Thoracic aorta (tissue), 2 donors: ENCODE results near the gene TCF4. TPM values are rescaled to one million over a fixed set of nuclear protein-coding genes. Genes with fewer than 3 reads are reported as not detected.

Source experiments
- ATAC-seq: fragments of 150-250 bp; one replicate; pipeline ENCODE4 v1.8.0; 2017; ENCODE audit warnings: low read depth; ENCODE audit not compliant: insufficient number of reproducible peaks, low FRiP score
- DNase-seq: peaks from one replicate; pipeline ENCODE4 v3.0.0-alpha.2; 2020; ENCODE audit warnings: low spot score
- H3K27ac ChIP-seq, 2 donors: fragments of 200-600 bp; sonication (generic); 1 replicate in 1 of 2; 2 replicates in 1 of 2; pipeline ENCODE4 v1.5.1; 2016; ENCODE audit warnings: mild to moderate bottlenecking in 2 of 2, moderate library complexity in 2 of 2
- H3K27me3 ChIP-seq: fragments of 200-600 bp; sonication (generic); replicated peaks from 2 replicates; pipeline ENCODE4 v1.6.0; 2016; ENCODE audit warnings: mild to moderate bottlenecking; ENCODE audit not compliant: insufficient read depth
- H3K36me3 ChIP-seq: fragments of 200-600 bp; sonication (generic); one replicate; pipeline ENCODE4 v1.5.1; 2016
- H3K4me1 ChIP-seq, 2 donors: fragments of 200-600 bp; sonication (generic); 1 replicate in 1 of 2; 2 replicates in 1 of 2; pipeline versions ENCODE4 v1.5.1 to v1.6.0; 2016; ENCODE audit warnings: low read depth in 2 of 2, mild to moderate bottlenecking in 1 of 2; ENCODE audit not compliant: control insufficient read depth in 1 of 2
- H3K4me3 ChIP-seq: fragments of 200-600 bp; sonication (generic); 2 replicates; pipeline ENCODE4 v1.5.1; 2016; ENCODE audit warnings: mild to moderate bottlenecking
- H3K9me3 ChIP-seq: fragments of 200-600 bp; sonication (generic); 2 replicates; pipeline ENCODE4 v1.5.1; 2016
- total RNA-seq, 2 donors: library from RNA; depleted of rRNA; stranded (reverse); fragments of >200 nt; gene quantifications; one replicate each; pipeline versions ENCODE4 v1.1.0 to v1.2.3, GENCODE V29; 2016
- TF ChIP-seq, protein P1 (sequence below): fragments of 200-600 bp; sonication (generic); IDR thresholded peaks from one replicate; pipeline ENCODE4 v1.5.1; 2019; ENCODE audit warnings: antibody characterized with exemption

The TCF4 gene
- total RNA-seq, 2 donors from 2014 or later, result 178 to 267 TPM

DNA sequence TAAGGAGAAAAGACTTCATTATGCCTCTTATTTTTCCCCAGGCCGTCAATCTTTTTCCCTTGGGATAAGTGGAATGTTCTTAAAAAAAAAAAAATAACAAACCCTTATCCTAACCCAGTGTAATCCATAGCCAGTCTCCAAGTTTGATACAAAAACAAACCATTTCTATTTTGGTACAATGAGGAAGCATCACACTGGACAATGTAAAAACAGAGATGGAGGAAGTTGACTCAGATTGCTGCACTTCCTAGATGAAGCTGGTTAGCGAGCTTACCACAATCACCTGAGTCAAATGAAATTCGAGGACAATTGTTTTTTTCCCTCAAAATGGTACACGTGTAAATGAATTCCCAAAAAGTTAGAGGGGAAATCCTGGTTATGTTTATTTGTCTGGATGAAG, 259.7 kb downstream of the TCF4 start:
- H3K4me1 ChIP-seq, result peaks cover 1 to 48% of the 10 kb centered on the region in 2 donors
- no peak overlapping the region for H3K4me3 ChIP-seq
- no peaks in the 10 kb centered on the region for H3K9me3 ChIP-seq
- no peak for DNase-seq
- H3K27me3 ChIP-seq, result no peaks in the 10 kb centered on the region
- no peaks in the 10 kb centered on the region for H3K36me3 ChIP-seq
- TF ChIP-seq, protein P1, sequence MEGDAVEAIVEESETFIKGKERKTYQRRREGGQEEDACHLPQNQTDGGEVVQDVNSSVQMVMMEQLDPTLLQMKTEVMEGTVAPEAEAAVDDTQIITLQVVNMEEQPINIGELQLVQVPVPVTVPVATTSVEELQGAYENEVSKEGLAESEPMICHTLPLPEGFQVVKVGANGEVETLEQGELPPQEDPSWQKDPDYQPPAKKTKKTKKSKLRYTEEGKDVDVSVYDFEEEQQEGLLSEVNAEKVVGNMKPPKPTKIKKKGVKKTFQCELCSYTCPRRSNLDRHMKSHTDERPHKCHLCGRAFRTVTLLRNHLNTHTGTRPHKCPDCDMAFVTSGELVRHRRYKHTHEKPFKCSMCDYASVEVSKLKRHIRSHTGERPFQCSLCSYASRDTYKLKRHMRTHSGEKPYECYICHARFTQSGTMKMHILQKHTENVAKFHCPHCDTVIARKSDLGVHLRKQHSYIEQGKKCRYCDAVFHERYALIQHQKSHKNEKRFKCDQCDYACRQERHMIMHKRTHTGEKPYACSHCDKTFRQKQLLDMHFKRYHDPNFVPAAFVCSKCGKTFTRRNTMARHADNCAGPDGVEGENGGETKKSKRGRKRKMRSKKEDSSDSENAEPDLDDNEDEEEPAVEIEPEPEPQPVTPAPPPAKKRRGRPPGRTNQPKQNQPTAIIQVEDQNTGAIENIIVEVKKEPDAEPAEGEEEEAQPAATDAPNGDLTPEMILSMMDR, result no peak
- H3K27ac ChIP-seq, result peak overlapping the region; percentile 23 to 44
- ATAC-seq, result peak; percentile 74

DNA sequence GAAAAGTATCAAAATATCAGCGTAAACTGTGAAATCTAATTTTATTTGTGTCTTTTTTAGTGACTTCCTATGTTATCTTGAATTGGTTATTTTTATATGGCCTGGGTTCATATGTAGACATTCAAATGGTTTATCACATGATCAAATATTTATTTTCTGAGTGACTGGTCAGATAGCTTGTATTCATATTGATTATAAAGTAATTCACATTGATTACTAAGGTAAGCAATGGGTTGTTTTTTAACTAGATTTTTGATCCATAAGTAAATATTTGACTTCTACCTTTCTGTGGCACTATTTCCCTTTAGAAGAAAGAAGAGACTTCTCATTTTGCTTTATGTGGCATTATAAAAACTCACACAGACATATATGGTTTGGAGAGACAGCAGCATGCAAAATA, 260.5 kb downstream of the TCF4 start:
- H3K27ac ChIP-seq, result peak overlapping the region; percentile 23 to 44
- TF ChIP-seq, protein P1, result no peak
- peaks cover 8 to 47% of the 10 kb centered on the region in 2 donors for H3K4me1 ChIP-seq
- no peaks in the 10 kb centered on the region for H3K27me3 ChIP-seq
- no peaks in the 10 kb centered on the region for H3K36me3 ChIP-seq
- DNase-seq (no peak), ATAC-seq (no peak)
- H3K4me3 ChIP-seq, result no peak overlapping the region
- H3K9me3 ChIP-seq, result no peaks in the 10 kb centered on the region

DNA sequence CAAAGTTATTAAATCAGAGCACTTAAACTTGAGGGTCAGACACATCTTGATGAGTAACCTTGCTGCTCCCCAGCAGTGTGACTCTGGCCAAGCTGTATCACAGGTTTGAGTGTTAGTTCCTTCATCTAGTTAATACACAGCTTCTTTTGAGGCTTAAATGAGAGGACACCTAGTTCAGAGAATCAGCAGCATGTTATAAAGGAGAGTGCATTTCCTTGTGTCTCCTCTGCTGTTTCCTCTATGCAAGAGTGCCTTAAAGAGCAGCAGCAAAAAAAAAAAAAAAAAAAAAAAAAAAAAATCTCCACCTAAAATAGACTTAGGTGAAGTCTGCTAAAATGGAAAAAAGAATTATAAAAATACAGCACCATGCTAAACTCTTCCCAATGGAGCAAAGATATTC, 261.9 kb downstream of the TCF4 start:
- TF ChIP-seq, protein P1, result no peak
- Histone ChIP-seq H3K27me3 (no peaks in the 10 kb centered on the region), H3K36me3 (no peaks in the 10 kb centered on the region), H3K27ac (no peak overlapping the region), H3K9me3 (no peaks in the 10 kb centered on the region), H3K4me1 (peaks cover 8 to 45% of the 10 kb centered on the region in 2 donors), H3K4me3 (no peak overlapping the region)
- ATAC-seq (no peak), DNase-seq (no peak)

DNA sequence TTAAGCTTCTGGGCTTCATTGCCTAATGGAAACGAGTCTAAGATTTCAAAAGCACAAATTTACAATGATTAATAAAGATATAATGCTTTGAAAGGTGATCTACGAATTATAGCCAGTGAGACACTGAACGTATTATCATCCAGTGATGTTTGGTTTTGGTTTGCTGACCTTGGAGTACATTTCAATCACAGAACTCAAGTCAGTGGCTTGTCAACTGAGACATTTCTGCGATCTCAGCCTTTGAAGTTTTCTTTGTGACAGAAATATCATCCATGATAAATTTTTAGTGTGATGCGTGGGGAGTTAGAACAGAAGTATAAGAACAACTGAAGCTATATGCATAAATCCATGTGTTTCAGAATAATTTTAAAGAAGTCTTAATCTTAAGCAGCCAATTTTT, 263.8 kb downstream of the TCF4 start:
- ATAC-seq, result no peak
- H3K4me3 ChIP-seq, result no peak overlapping the region
- TF ChIP-seq, protein P1, result no peak
- H3K4me1 ChIP-seq, result peaks cover 9 to 47% of the 10 kb centered on the region in 2 donors
- H3K36me3 ChIP-seq, result no peaks in the 10 kb centered on the region
- H3K27me3 ChIP-seq, result no peaks in the 10 kb centered on the region
- H3K27ac ChIP-seq, result peak overlapping the region in 1 of 2 donors; percentile 93
- no peak for DNase-seq
- H3K9me3 ChIP-seq, result no peaks in the 10 kb centered on the region

DNA sequence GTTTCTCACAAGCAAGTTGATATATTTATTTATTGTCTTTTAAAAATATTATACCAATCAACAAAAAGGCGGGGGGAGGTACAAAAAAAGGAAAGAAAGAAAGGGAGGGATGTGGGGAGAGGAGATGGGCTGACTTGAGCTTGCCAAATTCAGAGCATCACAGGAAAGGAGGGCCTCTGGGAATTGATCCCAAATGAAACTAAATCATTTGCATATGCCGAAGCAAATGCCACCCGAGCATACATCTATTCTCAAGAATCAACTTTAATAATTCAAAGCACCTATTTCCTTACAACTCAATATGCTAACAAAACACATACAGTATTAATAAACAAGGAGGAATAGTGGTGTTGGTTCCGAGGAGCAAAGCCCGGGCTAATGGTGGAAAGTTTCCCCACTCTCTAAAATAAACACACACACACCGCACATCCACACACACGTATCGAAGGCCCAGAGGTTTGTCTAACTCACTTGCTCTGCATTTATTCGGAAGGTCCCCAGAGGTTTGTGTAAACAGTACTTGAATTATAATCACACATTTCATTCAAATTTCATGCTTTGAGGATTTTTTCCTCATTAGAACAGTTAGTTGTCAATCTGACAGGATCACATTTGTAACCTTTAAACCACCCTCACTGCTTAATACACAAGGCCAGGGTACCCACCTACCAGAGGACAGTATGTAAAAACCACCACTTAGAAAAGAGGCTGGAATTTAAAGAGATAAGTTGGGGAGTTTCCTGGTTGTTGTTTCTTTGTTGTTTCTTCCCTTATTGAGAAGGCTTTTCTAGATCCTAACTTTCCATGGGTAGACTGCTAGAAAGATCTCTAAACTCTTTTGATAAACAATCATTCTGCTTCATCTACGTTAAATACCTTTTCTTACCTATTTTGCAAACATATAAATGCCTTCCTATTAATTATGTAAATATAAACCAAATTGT, 264.7 kb downstream of the TCF4 start:
- no peaks in the 10 kb centered on the region for H3K36me3 ChIP-seq
- ATAC-seq (no peak), DNase-seq (no peak)
- H3K9me3 ChIP-seq, result no peaks in the 10 kb centered on the region
- peaks cover 14 to 47% of the 10 kb centered on the region in 2 donors for H3K4me1 ChIP-seq
- TF ChIP-seq, protein P1, result no peak
- H3K27ac ChIP-seq, result peak overlapping the region; percentile 93 to 95
- H3K27me3 ChIP-seq, result no peaks in the 10 kb centered on the region
- H3K4me3 ChIP-seq, result peak overlapping the region; percentile 79
